Hepatocyte (in vitro differentiated cells): ENCODE measurements around the gene CEACAM1.

Experiments used
- CTCF ChIP-seq: fragments of 200-600 bp; sonication (generic); IDR thresholded peaks from 2 replicates; pipeline ENCODE4 v1.5.1; 2016; ENCODE audit warnings: antibody characterized with exemption, mild to moderate bottlenecking; ENCODE audit not compliant: poor library complexity
- EZH2 ChIP-seq: fragments of 200-600 bp; sonication (generic); IDR thresholded peaks from 2 replicates; pipeline ENCODE4 v1.6.1; 2016; ENCODE audit warnings: antibody characterized with exemption, mild to moderate bottlenecking, borderline replicate concordance
- EZH2phosphoT487 ChIP-seq: fragments of 200-600 bp; sonication (generic); IDR thresholded peaks from one replicate; pipeline ENCODE4 v1.6.1; 2018; ENCODE audit warnings: antibody characterized with exemption, mild to moderate bottlenecking, low read depth, moderate library complexity; ENCODE audit not compliant: unreplicated experiment, severe bottlenecking

DNA sequence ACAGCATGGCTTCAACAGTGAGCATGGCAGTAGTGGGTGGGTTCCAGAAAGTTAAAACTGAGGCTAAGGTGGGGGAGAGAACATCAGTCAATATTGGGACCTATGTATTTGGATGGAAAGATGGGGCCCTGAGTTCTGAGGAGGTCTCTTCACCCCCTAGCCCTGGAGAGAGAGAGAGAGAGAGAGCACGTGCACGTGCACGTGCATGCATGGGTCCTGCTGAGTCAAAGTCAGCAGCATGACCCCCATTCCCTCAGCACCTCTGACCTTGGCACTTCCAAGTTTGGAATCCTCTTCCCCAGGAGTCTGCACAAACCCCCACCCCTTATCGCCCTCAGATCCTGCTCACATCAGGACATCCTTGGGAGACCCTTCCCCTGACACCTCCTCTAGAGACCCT is 32.5 kb upstream of the CEACAM1 start:
- no peak for TF ChIP-seq CTCF
- no peak for TF ChIP-seq EZH2phosphoT487
- no peak for TF ChIP-seq EZH2
